Osteocyte (in vitro differentiated cells): ENCODE measurements around the gene WDR35. TPM values are rescaled to one million over a fixed set of nuclear protein-coding genes. Genes with fewer than 3 reads are reported as not detected.
"Not testable (repeated sequence)": the region's sequence is repeated elsewhere in the genome, so short reads cannot be mapped to it uniquely, and the experiment has no call there.

Experiments
- DNase-seq: peaks from one replicate; pipeline ENCODE4 v3.0.0; 2021; ENCODE audit warnings: mixed read lengths; ENCODE audit not compliant: unreplicated experiment; ENCODE audit errors: extremely low spot score
- H3K27ac Mint-ChIP-seq: one replicate; pipeline ENCODE4 v1.8.0; 2021; ENCODE audit warnings: mild to moderate bottlenecking, mixed read lengths; ENCODE audit not compliant: unreplicated experiment
- H3K27me3 Mint-ChIP-seq: one replicate; pipeline ENCODE4 v1.8.0; 2021; ENCODE audit warnings: mixed read lengths; ENCODE audit not compliant: unreplicated experiment
- H3K36me3 Mint-ChIP-seq: one replicate; pipeline ENCODE4 v1.8.0; 2021; ENCODE audit warnings: mixed read lengths; ENCODE audit not compliant: unreplicated experiment
- H3K4me1 Mint-ChIP-seq: one replicate; pipeline ENCODE4 v1.8.0; 2021; ENCODE audit warnings: mixed read lengths; ENCODE audit not compliant: unreplicated experiment
- H3K4me3 Mint-ChIP-seq: one replicate; pipeline ENCODE4 v1.8.0; 2021; ENCODE audit warnings: mild to moderate bottlenecking, moderate library complexity, mixed read lengths; ENCODE audit not compliant: unreplicated experiment
- H3K9me3 Mint-ChIP-seq: one replicate; pipeline ENCODE4 v1.8.0; 2021; ENCODE audit warnings: mixed read lengths; ENCODE audit not compliant: unreplicated experiment
- CTCF ChIP-seq: fragments of 200-600 bp; sonication (generic); IDR thresholded peaks from 2 replicates; pipeline ENCODE4 v1.5.0; 2021; ENCODE audit warnings: antibody characterized with exemption, mild to moderate bottlenecking, moderate library complexity
- total RNA-seq: library from RNA; stranded (reverse); gene quantifications from 2 replicates; pipeline ENCODE4 v1.2.1, GENCODE V29; 2021

WDR35 gene
- total RNA-seq, 1 donor from 2014 or later, result 11.0 TPM

DNA sequence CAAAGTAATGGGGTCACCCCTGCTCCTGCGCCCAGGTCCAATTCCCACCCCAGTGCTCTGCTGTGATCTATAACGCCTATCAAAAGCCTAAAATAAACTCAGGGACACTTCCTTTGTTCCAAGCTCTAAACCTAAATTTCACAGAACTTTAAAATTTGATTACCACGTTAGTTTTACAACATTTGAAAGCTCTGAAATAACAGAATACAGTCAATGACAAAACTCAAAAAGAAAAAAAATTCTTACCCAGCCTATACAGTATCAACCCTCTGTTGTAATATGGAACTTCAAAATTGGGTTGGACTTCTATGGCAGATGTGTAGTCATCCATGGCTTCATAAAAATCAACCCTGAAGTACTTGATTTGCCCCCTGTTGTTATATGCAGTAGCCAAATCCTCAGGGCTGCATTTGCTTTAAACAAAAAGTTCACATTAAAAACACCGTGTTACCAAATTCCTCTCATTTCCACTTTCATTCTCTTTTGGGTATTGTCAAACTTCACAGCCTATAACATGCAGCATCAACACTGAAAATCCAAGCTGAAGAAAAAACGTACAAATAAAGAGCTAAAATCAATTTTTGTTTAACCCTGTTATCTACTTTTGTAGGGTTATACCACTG lies 92.2 kb downstream of the WDR35 start:
- no peak for DNase-seq
- Mint-ChIP-seq H3K4me3 (peak overlapping the region; percentile 38), H3K27ac (no peak overlapping the region), H3K9me3 (no peaks in the 10 kb centered on the region), H3K27me3 (no peaks in the 10 kb centered on the region), H3K36me3 (peaks cover 4% of the 10 kb centered on the region), H3K4me1 (peaks cover 46% of the 10 kb centered on the region)
- no peak for TF ChIP-seq CTCF

DNA sequence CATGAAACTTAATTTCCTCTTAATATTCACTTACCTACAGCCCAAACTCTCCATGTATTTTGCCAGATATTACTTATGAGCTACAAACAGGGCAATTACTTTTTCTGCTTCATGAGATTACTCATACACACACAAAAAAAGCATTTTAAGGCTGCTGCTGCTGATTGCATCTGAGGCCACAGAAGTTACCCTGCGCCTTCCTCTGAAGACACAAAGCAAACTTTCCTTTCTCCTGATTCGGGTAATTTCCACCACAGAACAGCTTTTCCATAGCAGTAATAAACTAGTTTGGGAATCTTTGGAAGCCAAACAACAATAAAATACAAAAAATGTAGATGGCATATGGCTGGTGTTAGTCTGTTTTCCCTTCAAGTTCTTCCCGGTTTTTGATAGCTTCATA lies 94.4 kb downstream of the WDR35 start:
- Mint-ChIP-seq H3K4me3 (no peak overlapping the region), H3K27ac (no peak overlapping the region), H3K27me3 (no peaks in the 10 kb centered on the region), H3K4me1 (peaks cover 40% of the 10 kb centered on the region), H3K36me3 (peaks cover 7% of the 10 kb centered on the region), H3K9me3 (no peaks in the 10 kb centered on the region)
- no peak for DNase-seq
- no peak for TF ChIP-seq CTCF

- no peak overlapping the region for H3K27ac Mint-ChIP-seq
- DNase-seq, result no peak
- TF ChIP-seq CTCF, result no peak
- H3K36me3 Mint-ChIP-seq, result peaks cover 11% of the 10 kb centered on the region
- H3K9me3 Mint-ChIP-seq, result no peaks in the 10 kb centered on the region
- H3K27me3 Mint-ChIP-seq, result no peaks in the 10 kb centered on the region
- H3K4me3 Mint-ChIP-seq, result no peak overlapping the region
- peaks cover 36% of the 10 kb centered on the region for H3K4me1 Mint-ChIP-seq
Measured at GRCh38 chr2:19894134-19894792, 95.6 kb downstream of the WDR35 start.

DNA sequence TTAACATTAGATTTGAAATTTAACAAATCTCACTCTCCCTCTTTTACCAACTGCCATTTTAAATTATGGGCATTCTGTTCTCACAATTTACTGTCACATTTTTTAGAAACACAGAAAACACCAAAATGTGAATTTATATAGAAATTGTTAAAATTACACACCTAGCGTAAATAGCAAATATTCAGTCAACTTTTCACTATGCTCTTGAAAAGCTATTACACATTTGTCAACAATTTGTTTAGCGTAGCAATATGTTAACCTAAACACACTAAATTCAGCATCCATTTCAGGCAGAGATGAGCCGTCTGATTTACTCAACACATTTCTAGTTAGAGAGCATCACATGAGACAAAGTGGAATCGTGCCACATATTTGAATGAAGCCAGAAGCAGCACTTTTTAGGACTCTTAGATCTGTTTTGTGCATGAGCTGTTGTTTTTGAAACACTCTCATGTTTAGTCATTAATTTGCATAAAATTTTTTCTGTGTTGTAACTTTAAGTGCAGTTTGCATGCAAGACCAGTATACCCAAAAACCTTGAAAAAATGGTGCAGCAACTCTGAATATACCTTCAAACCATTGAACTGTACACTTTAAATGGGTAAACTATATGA lies 96.3 kb downstream of the WDR35 start:
- H3K4me1 Mint-ChIP-seq, result peaks cover 35% of the 10 kb centered on the region
- no peak for DNase-seq
- H3K27ac Mint-ChIP-seq, result no peak overlapping the region
- H3K4me3 Mint-ChIP-seq, result no peak overlapping the region
- no peaks in the 10 kb centered on the region for H3K27me3 Mint-ChIP-seq
- peaks cover 11% of the 10 kb centered on the region for H3K36me3 Mint-ChIP-seq
- H3K9me3 Mint-ChIP-seq, result no peaks in the 10 kb centered on the region
- TF ChIP-seq CTCF, result no peak

- peaks cover 31% of the 10 kb centered on the region for H3K4me1 Mint-ChIP-seq
- H3K9me3 Mint-ChIP-seq, H3K4me3 Mint-ChIP-seq, H3K27me3 Mint-ChIP-seq, DNase-seq, H3K36me3 Mint-ChIP-seq, H3K27ac Mint-ChIP-seq: not testable (repeated sequence)
Measured at GRCh38 chr2:19891971-19892370, 97.9 kb downstream of the WDR35 start.
